ENCODE results near the gene TRIM40.

DNA sequence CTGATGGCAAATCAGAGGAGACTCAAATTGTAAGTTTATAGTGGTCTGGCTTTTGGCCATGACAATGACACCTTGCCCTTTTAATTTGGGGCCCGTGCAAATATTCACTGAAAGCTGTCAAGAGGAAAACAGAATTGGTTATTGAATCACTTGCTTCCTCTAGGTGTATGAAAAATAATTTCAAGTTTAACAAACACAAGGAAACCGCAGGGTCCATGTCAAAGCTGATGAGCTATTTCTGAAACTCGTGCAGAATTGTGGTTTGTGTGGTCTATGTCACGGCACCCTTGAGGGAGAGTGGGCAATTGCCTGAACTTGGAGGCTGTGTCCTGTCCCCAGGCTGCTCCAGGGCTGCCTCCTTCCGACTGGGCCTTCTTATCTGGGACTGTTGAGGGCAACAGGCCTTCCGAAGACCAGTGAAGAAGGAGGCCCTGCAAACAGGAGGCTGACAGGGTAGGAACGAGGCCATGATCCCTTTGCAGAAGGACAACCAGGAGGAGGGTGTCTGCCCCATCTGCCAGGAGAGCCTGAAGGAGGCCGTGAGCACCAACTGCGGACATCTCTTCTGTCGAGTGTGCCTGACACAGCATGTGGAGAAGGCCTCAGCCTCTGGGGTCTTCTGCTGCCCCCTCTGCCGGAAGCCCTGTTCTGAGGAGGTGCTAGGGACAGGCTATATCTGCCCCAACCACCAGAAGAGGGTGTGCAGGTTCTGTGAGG, 788 bp downstream of the TRIM40 start:
- no peak for TF ChIP-seq GATA3 (IDR thresholded peaks at IDR 0.05; ENCODE audit: low read depth, low read length)
- no peak for TF ChIP-seq GATA2 (IDR thresholded peaks at IDR 0.05; ENCODE audit: low read depth, low read length)
